Measurements from ENCODE around the gene TLR8.
"Not testable (repeated sequence)": the region's sequence is repeated elsewhere in the genome, so short reads cannot be mapped to it uniquely, and the experiment has no call there.

Gene TLR8

DNA sequence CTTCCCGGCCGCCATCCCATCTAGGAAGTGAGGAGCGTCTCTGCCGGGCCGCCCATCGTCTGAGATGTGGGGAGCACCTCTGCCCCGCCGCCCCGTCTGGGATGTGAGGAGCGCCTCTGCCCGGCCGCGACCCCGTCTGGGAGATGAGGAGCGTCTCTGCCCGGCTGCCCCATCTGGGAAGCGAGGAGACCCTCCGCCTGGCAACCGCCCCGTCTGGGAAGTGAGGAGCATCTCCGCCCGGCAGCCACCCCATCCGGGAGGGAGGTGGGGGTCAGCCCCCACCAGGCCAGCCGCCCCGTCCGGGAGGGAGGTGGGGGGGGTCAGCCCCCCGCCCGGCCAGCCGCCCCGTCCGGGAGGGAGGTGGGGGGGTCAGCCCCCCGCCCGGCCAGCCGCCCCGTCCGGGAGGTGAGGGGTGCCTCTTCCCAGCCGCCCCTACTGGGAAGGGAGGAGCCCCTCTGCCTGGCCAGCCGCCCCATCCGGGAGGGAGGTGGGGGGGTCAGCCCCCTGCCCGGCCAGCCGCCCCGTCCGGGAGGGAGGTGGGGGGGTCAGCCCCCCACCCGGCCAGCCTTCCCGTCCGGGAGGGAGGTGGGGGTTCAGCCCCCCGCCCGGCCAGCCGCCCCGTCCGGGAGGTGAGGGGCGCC, 56.9 kb downstream of the TLR8 start:
- DNase-seq (ENCODE audit: low read depth in 1 of 2, low spot score in 1 of 2): not testable (repeated sequence)

GRCh38 chrX:12965131-12965940, 58.9 kb downstream of the TLR8 start:
- DNase-seq (ENCODE audit: low read depth in 1 of 2, low spot score in 1 of 2): no peak

- no peak for DNase-seq (ENCODE audit: low read depth in 1 of 2, low spot score in 1 of 2)
Measured at GRCh38 chrX:12966151-12966550, 59.7 kb downstream of the TLR8 start.

- no peak for DNase-seq (ENCODE audit: low read depth in 1 of 2, low spot score in 1 of 2)
Measured at GRCh38 chrX:12967711-12968465, 61.5 kb downstream of the TLR8 start.

DNA sequence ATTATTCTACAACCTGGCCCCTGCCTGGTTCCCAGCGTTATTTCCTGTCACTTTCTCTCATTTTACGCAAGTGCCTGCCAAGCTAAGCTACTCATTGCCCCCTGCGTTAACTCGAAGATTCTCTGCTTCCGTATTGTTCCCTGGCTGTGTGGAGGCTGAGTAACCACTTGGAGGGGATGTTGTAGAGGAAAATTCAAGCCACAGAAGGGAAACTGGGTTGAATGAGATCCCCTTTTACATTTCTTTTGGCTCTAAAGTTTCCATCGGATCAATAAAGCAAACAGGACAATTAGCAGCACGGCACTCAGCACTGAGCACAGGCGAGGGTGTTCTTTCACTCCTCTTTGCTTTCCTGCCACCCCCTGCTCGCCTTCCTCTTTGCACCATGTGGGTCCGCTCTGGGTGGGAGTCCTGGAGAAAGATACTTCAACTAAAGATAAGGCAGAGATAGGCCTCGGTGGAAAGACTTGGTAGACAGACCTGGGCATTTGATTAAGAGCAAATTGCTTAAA, 64.3 kb downstream of the TLR8 start:
- DNase-seq (ENCODE audit: low read depth in 1 of 2, low spot score in 1 of 2): no peak

DNA sequence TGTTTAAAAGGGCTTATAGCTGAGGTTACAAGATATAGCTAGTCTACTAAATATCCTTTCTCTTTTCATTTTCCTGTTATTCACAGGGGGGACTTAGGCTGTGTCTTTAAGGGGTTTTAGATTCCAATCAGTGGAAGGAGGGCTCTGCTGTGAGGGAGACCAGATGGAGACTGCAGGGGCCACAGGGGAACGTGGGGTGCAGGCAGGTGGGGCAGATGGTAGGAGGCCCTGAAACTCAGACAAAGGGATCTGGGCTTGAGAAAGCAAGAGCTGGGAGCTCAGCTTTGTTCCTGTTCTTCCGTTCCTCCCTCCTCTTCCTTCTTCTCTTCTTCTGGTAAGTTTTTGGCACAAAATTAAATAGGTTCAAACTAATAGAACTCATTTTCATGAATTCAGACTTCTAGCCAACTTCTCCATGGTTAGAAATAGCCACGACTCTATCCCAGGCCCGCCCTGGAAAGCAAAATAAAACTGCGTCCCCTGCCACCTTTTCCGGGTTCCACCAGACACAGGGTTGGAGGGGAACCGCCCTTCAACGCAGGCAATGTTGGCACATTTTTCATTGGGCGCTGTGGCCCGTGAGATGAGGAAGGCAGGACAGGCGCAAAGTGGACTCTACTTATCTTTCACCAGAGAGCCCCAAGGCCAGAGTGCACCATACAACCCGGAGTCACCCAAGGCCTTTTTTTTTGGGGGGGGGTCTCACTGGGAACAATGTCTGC, 65.0 kb downstream of the TLR8 start:
- no peak for DNase-seq (ENCODE audit: low read depth in 1 of 2, low spot score in 1 of 2)

GRCh38 chrX:12972243-12972642, 65.8 kb downstream of the TLR8 start:
- no peak for DNase-seq (ENCODE audit: low read depth in 1 of 2, low spot score in 1 of 2)
